Measurements from ENCODE around the gene HRCT1.
A peak's percentile ranks its signal among the peaks of the same experiment; 100 is the strongest.

Gene HRCT1

DNA sequence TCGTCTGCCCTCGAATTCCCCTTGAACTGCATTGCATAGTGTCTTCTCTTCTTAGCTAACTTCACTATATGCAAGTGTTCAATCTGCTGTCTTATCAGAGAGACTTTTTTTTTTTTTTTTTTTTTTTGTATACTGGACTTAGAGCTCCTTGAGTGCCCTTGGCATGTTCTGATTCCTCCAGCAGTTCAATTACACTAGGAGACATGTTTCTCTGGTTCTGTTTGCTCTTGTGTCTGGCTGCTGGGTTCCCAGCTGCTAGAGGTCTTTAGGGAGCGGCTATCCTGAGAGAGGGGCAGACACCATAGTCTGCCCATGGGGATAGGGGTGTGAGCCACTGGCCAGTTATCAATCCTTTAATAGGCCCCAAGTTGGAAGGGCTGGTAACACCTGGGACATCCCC is 38.8 kb downstream of the HRCT1 start:
- no peak for FAIRE-seq

DNA sequence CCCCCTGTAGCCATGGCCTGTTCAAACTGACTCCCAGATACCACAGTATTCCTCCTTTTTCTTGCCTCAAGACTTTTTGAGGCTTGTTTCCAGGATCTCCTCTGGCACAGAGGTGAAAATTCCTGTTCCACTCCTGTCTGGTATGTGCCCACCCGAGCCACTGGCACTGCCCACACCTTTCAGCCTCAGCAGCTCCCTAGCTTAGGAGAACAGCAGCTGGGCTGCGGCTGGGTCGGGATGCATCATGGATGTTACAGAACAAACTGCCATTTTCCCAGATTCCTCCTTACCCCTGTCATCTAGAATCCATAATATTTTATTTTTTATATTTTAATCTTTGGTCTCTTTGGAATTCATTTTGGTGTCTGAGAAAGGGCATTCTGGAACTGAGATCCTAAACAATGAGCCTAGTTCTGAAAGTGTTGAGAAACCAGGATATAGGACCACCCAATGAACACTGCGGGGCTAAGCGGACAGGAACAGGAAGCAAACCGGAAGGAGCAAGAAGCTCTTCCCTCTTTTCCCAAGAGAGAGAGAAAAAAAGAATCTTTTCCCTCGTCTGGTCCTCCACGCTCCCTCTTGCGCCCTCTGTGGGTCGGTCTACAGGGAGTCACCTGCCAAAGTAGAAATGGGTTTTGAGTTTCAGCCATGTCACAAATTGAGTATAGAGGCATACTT is 39.5 kb downstream of the HRCT1 start:
- FAIRE-seq = no peak

GRCh38 chr9:35948451-35948850 is 42.4 kb downstream of the HRCT1 start:
- no peak for FAIRE-seq

- no peak for FAIRE-seq
Observed at GRCh38 chr9:35948901-35949318, 42.9 kb downstream of the HRCT1 start.

DNA sequence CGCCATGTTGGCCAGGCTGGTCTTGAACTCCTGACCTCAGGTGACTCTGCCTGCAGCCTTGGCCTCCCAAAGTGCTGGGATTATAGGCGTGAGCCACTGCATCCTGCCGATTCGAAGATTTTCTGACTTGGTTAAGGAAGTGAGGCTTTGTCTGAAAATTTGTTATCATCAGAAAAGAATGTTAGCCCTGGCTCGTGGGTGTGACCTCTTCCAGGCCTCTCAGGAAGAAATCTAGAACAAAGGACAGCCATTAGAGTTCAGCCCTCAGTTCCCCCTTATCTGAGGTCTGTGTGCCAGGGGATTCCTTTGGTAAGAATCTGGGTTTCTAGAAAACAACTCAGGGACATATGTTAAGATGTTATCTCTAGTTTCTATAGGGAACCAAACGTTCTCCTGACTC is 45.7 kb downstream of the HRCT1 start:
- no peak for FAIRE-seq

- FAIRE-seq = no peak
Observed at GRCh38 chr9:35952526-35953191, 46.7 kb downstream of the HRCT1 start.

DNA sequence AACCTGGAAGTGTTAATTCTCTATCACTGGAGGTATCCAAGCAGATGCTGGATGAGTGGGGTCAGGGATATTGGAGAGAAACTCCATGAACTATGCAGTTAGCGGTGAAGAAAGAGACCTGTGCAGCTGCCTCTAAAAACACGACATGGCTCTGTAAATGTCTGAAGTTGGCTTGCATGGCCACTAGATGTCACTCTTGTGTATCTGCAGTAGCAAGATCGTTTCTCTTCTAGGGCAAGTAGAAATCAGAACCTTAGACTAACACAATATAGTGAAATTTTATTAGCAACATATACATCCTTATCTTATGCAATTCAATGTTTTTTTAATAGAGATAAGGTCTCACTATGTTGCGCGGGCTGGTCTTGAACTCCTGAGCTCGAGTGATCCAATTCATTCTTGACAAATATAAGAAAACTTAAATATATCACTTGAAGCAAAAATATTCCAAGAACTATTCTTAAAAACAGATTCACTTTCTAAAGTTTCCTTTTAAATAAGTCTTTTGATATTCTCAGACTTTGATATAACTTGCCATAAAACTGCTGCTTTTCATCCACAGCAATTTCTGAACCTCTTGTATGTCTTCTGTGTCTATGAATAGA is 49.0 kb downstream of the HRCT1 start:
- peak; percentile 31 for FAIRE-seq

GRCh38 chr9:35956651-35957050 is 50.6 kb downstream of the HRCT1 start:
- FAIRE-seq = no peak

Measured in endometrium (tissue), 2 donors.